Panc1 (cell line): ENCODE measurements around the gene DRD4.

Experiments used
- CTCF ChIP-seq: fragments of 450-650 bp; IDR thresholded peaks from 2 replicates; pipeline ENCODE4 v1.5.1; 2017; ENCODE audit warnings: mild to moderate bottlenecking
- POLR2AphosphoS5 ChIP-seq: IDR thresholded peaks from 2 replicates; pipeline ENCODE4 v1.6.1; 2012; ENCODE audit warnings: mild to moderate bottlenecking, low read depth, low read length, moderate library complexity
- REST ChIP-seq, 2 experiments: IDR thresholded peaks; 2 replicates each; pipeline ENCODE4 v1.6.1; 2011 to 2012; ENCODE audit warnings: low read depth in 2 of 2, control low read depth in 1 of 2, low read length in 1 of 2, mild to moderate bottlenecking in 1 of 2, moderate library complexity in 1 of 2; ENCODE audit not compliant: insufficient read depth in 1 of 2
- TCF7L2 ChIP-seq: IDR thresholded peaks from 2 replicates; pipeline ENCODE4 v1.6.1; 2011; ENCODE audit warnings: mild to moderate bottlenecking, low read depth, low read length, inconsistent platforms

- no peak for TF ChIP-seq CTCF
- TF ChIP-seq POLR2AphosphoS5: no peak
- TF ChIP-seq REST (IDR thresholded peaks at IDR 0.05; ENCODE audit: insufficient read depth in 1 of 2, low read depth in 2 of 2, low read length in 1 of 2): no peak
- TF ChIP-seq TCF7L2: no peak
These were observed 18.1 kb downstream of the DRD4 start for GRCh38 chr11:655036-655726.
